CD4-positive, CD25-positive, alpha-beta regulatory T cell (primary cell): ENCODE measurements around the gene CTNNA2. TPM values are rescaled to one million over a fixed set of nuclear protein-coding genes. Genes with fewer than 3 reads are reported as not detected.
"Not testable (repeated sequence)": the region's sequence is repeated elsewhere in the genome, so short reads cannot be mapped to it uniquely, and the experiment has no call there.

Experiments used
- ATAC-seq, 2 donors: fragments of 150-1000 bp; cut with Tn5 transposase; one replicate each; pipeline ENCODE4 v1.10.0; 2021; ENCODE audit warnings: low read depth in 2 of 2, moderate number of reproducible peaks in 2 of 2, moderate library complexity in 1 of 2
- DNase-seq, 3 donors: peaks; one replicate each; pipeline versions ENCODE4 v3.0.0 to v3.0.0-alpha.2; 2012 to 2022; ENCODE audit warnings: mixed read lengths in 1 of 3
- H3K27ac ChIP-seq: one replicate; pipeline ENCODE4 v1.7.0; 2013; ENCODE audit warnings: mild to moderate bottlenecking, low read length; ENCODE audit not compliant: insufficient read depth, poor library complexity, severe bottlenecking
- H3K27me3 ChIP-seq: one replicate; pipeline ENCODE4 v1.7.0; 2013; ENCODE audit warnings: low read length; ENCODE audit not compliant: control insufficient read depth, insufficient read depth
- H3K36me3 ChIP-seq: one replicate; pipeline ENCODE4 v1.7.0; 2013; ENCODE audit warnings: mild to moderate bottlenecking, low read length, moderate library complexity; ENCODE audit not compliant: control insufficient read depth, insufficient read depth
- H3K4me1 ChIP-seq: 2 replicates; pipeline ENCODE4 v1.7.0; 2013; ENCODE audit warnings: mild to moderate bottlenecking, low read length; ENCODE audit not compliant: insufficient read depth, control insufficient read depth, poor library complexity, severe bottlenecking
- H3K4me3 ChIP-seq: one replicate; pipeline ENCODE4 v1.7.0; 2013; ENCODE audit warnings: low read depth, mild to moderate bottlenecking, low read length, moderate library complexity
- H3K9me3 ChIP-seq, 2 experiments: 1 replicate in 1 of 2; 2 replicates in 1 of 2; pipeline ENCODE4 v1.7.0; 2013; ENCODE audit warnings: low read length in 2 of 2, mild to moderate bottlenecking in 1 of 2, moderate library complexity in 1 of 2; ENCODE audit not compliant: control insufficient read depth in 2 of 2
- H3K27ac Mint-ChIP-seq, 3 donors: one replicate each; pipeline ENCODE4 v1.8.0; 2020 to 2022; ENCODE audit warnings: mild to moderate bottlenecking in 3 of 3, mixed read lengths in 3 of 3, moderate library complexity in 2 of 3
- H3K27me3 Mint-ChIP-seq: one replicate; pipeline ENCODE4 v1.8.0; 2022; ENCODE audit warnings: mild to moderate bottlenecking, mixed read lengths
- H3K36me3 Mint-ChIP-seq: one replicate; pipeline ENCODE4 v1.8.0; 2020; ENCODE audit warnings: mixed read lengths
- H3K4me1 Mint-ChIP-seq, 4 donors: one replicate each; pipeline ENCODE4 v1.8.0; 2020 to 2022; ENCODE audit warnings: mixed read lengths in 4 of 4, mild to moderate bottlenecking in 1 of 4
- H3K4me3 Mint-ChIP-seq, 4 donors: one replicate each; pipeline ENCODE4 v1.8.0; 2020 to 2022; ENCODE audit warnings: mild to moderate bottlenecking in 4 of 4, mixed read lengths in 4 of 4, moderate library complexity in 3 of 4
- H3K9me3 Mint-ChIP-seq, 7 donors: one replicate each; pipeline ENCODE4 v1.8.0; 2020 to 2022; ENCODE audit warnings: mixed read lengths in 7 of 7, mild to moderate bottlenecking in 3 of 7, moderate library complexity in 2 of 7
- polyA plus RNA-seq, 4 donors: library from polyadenylated mRNA; unstranded; fragments of 300-500 nt; fragmentation: Illumina TruSeq; gene quantifications; one replicate each; pipeline ENCODE4 v1.2.3, GENCODE V29; 2021
- total RNA-seq: library from RNA; stranded (reverse); gene quantifications from one replicate; pipeline ENCODE4 v1.2.3, GENCODE V29; 2022

The CTNNA2 gene
- total and polyA plus RNA-seq, 5 donors from 2014 or later = not detected

GRCh38 chr2:80075719-80076118, 562.9 kb downstream of the CTNNA2 start:
- no peak overlapping the region for H3K4me3 ChIP-seq
- no peak for ATAC-seq
- H3K27me3 ChIP-seq = no peaks in the 10 kb centered on the region

GRCh38 chr2:80078290-80079036, 565.6 kb downstream of the CTNNA2 start:
- no peak for ATAC-seq

More at GRCh38 chr2:80075719-80076118, 562.9 kb downstream of the CTNNA2 start:
- Histone ChIP-seq H3K36me3 (no peaks in the 10 kb centered on the region), H3K27ac (no peak overlapping the region), H3K9me3 (no peaks in the 10 kb centered on the region), H3K4me1 (no peaks in the 10 kb centered on the region)
- no peak overlapping the region for H3K4me3 Mint-ChIP-seq
- no peaks in the 10 kb centered on the region for H3K27me3 Mint-ChIP-seq
- peaks cover 0 to 5% (median 2%) of the 10 kb centered on the region in 7 donors for H3K9me3 Mint-ChIP-seq
- no peak overlapping the region for H3K27ac Mint-ChIP-seq
- DNase-seq = no peak
- H3K36me3 Mint-ChIP-seq = no peaks in the 10 kb centered on the region
- peaks cover 0 to 5% (median under 1%) of the 10 kb centered on the region in 4 donors for H3K4me1 Mint-ChIP-seq

GRCh38 chr2:80080957-80081356, 568.1 kb downstream of the CTNNA2 start:
- Histone ChIP-seq H3K27ac (no peak overlapping the region), H3K9me3 (no peaks in the 10 kb centered on the region), H3K4me3 (no peak overlapping the region), H3K4me1 (no peaks in the 10 kb centered on the region), H3K27me3 (no peaks in the 10 kb centered on the region), H3K36me3 (no peaks in the 10 kb centered on the region)
- Mint-ChIP-seq H3K9me3 (peaks cover 2 to 8% (median 5%) of the 10 kb centered on the region in 7 donors), H3K27ac (no peak overlapping the region), H3K27me3 (no peaks in the 10 kb centered on the region), H3K4me1 (peaks cover 0 to 2% (median 0%) of the 10 kb centered on the region in 4 donors), H3K4me3 (no peak overlapping the region), H3K36me3 (no peaks in the 10 kb centered on the region)
- ATAC-seq (no peak), DNase-seq (no peak)

More at GRCh38 chr2:80078290-80079036, 565.6 kb downstream of the CTNNA2 start:
- Mint-ChIP-seq H3K36me3 (no peaks in the 10 kb centered on the region), H3K27ac (no peak overlapping the region), H3K4me3 (no peak overlapping the region), H3K4me1 (peaks cover 0 to 2% (median 0%) of the 10 kb centered on the region in 4 donors), H3K27me3 (no peaks in the 10 kb centered on the region), H3K9me3 (peaks cover 0 to 6% (median 2%) of the 10 kb centered on the region in 7 donors)
- Histone ChIP-seq H3K4me1 (no peaks in the 10 kb centered on the region), H3K9me3 (no peaks in the 10 kb centered on the region), H3K27me3 (no peaks in the 10 kb centered on the region), H3K36me3 (no peaks in the 10 kb centered on the region), H3K4me3 (no peak overlapping the region), H3K27ac (no peak overlapping the region)
- no peak for DNase-seq

- H3K27me3 ChIP-seq = no peaks in the 10 kb centered on the region
- Mint-ChIP-seq H3K27me3 (no peaks in the 10 kb centered on the region), H3K36me3 (no peaks in the 10 kb centered on the region), H3K4me1 (no peaks in the 10 kb centered on the region), H3K27ac (no peak overlapping the region), H3K9me3 (peaks cover 1 to 7% (median 3%) of the 10 kb centered on the region in 7 donors), H3K4me3 (no peak overlapping the region)
- no peak overlapping the region for H3K27ac ChIP-seq
- H3K4me3 ChIP-seq = no peak overlapping the region
- no peaks in the 10 kb centered on the region for H3K36me3 ChIP-seq
- H3K9me3 ChIP-seq = no peaks in the 10 kb centered on the region
- no peaks in the 10 kb centered on the region for H3K4me1 ChIP-seq
- no peak for ATAC-seq
- DNase-seq = no peak
These were observed 574.0 kb downstream of the CTNNA2 start for GRCh38 chr2:80086831-80087230.

- no peak for ATAC-seq
- no peaks in the 10 kb centered on the region for H3K4me1 ChIP-seq
- no peak overlapping the region for H3K4me3 Mint-ChIP-seq
These were observed 578.4 kb downstream of the CTNNA2 start for GRCh38 chr2:80091237-80091636.

GRCh38 chr2:80092474-80092873, 579.6 kb downstream of the CTNNA2 start:
- Histone ChIP-seq H3K9me3 (no peaks in the 10 kb centered on the region), H3K27ac (no peak overlapping the region), H3K4me3 (no peak overlapping the region), H3K27me3 (no peaks in the 10 kb centered on the region), H3K36me3 (no peaks in the 10 kb centered on the region), H3K4me1 (no peaks in the 10 kb centered on the region)
- no peak overlapping the region for H3K27ac Mint-ChIP-seq
- H3K27me3 Mint-ChIP-seq = no peaks in the 10 kb centered on the region
- H3K36me3 Mint-ChIP-seq = no peaks in the 10 kb centered on the region
- H3K4me3 Mint-ChIP-seq = no peak overlapping the region
- ATAC-seq = no peak
- peaks cover 0 to 13% (median 0%) of the 10 kb centered on the region in 7 donors for H3K9me3 Mint-ChIP-seq
- H3K4me1 Mint-ChIP-seq = no peaks in the 10 kb centered on the region
- no peak for DNase-seq

More at GRCh38 chr2:80091237-80091636, 578.4 kb downstream of the CTNNA2 start:
- H3K27me3 ChIP-seq = no peaks in the 10 kb centered on the region
- no peak for DNase-seq
- no peaks in the 10 kb centered on the region for H3K36me3 ChIP-seq
- Mint-ChIP-seq H3K9me3 (peaks cover 0 to 10% (median 0%) of the 10 kb centered on the region in 7 donors), H3K36me3 (no peaks in the 10 kb centered on the region), H3K27me3 (no peaks in the 10 kb centered on the region), H3K4me1 (no peaks in the 10 kb centered on the region), H3K27ac (peak overlapping the region in 1 of 3 donors; percentile 33)
- H3K9me3 ChIP-seq = no peaks in the 10 kb centered on the region
- no peak overlapping the region for H3K4me3 ChIP-seq
- no peak overlapping the region for H3K27ac ChIP-seq

- DNase-seq, H3K27ac ChIP-seq, H3K36me3 ChIP-seq, H3K27me3 Mint-ChIP-seq, H3K27me3 ChIP-seq, H3K9me3 Mint-ChIP-seq, H3K4me3 ChIP-seq, ATAC-seq, H3K4me1 Mint-ChIP-seq, H3K9me3 ChIP-seq, H3K36me3 Mint-ChIP-seq, H3K4me1 ChIP-seq, H3K27ac Mint-ChIP-seq, H3K4me3 Mint-ChIP-seq: not testable (repeated sequence)
These were observed 585.7 kb downstream of the CTNNA2 start for GRCh38 chr2:80098503-80098902.

- Histone ChIP-seq H3K4me1 (no peaks in the 10 kb centered on the region), H3K27me3 (no peaks in the 10 kb centered on the region), H3K27ac (no peak overlapping the region), H3K4me3 (no peak overlapping the region), H3K9me3 (peaks cover 0 to 5% of the 10 kb centered on the region in 2 experiments), H3K36me3 (no peaks in the 10 kb centered on the region)
- Mint-ChIP-seq H3K27ac (no peak overlapping the region), H3K27me3 (no peaks in the 10 kb centered on the region), H3K9me3 (peaks cover 2 to 8% (median 3%) of the 10 kb centered on the region in 7 donors), H3K4me3 (no peak overlapping the region), H3K36me3 (no peaks in the 10 kb centered on the region), H3K4me1 (no peaks in the 10 kb centered on the region)
- ATAC-seq (no peak), DNase-seq (no peak)
These were observed 589.2 kb downstream of the CTNNA2 start for GRCh38 chr2:80102026-80102425.
